HUES6 (cell line): Measurements from ENCODE around the gene RAB29.
"Not testable (repeated sequence)": the region's sequence is repeated elsewhere in the genome, so short reads cannot be mapped to it uniquely, and the experiment has no call there.

Source experiments
- H3K27ac ChIP-seq: 2 replicates; pipeline ENCODE4 v1.7.0; 2013; ENCODE audit warnings: low read depth, mild to moderate bottlenecking, low read length, inconsistent platforms
- H3K27me3 ChIP-seq: 2 replicates; pipeline ENCODE4 v1.6.1; 2013; ENCODE audit warnings: low read length; ENCODE audit not compliant: control insufficient read depth, insufficient read depth
- H3K36me3 ChIP-seq: 2 replicates; pipeline ENCODE4 v1.6.1; 2013; ENCODE audit warnings: low read length; ENCODE audit not compliant: control insufficient read depth, insufficient read depth
- H3K4me1 ChIP-seq: 2 replicates; pipeline ENCODE4 v1.6.1; 2013; ENCODE audit warnings: low read length; ENCODE audit not compliant: control insufficient read depth, insufficient read depth
- H3K4me3 ChIP-seq: 2 replicates; pipeline ENCODE4 v1.5.1; 2013; ENCODE audit warnings: low read depth, low read length
- H3K9ac ChIP-seq: one replicate; pipeline ENCODE4 v1.6.1; 2013; ENCODE audit warnings: mild to moderate bottlenecking, low read length
- H3K9me3 ChIP-seq: 2 replicates; pipeline ENCODE4 v1.6.1; 2013; ENCODE audit warnings: low read depth, low read length; ENCODE audit not compliant: control insufficient read depth, insufficient read depth

The RAB29 gene

GRCh38 chr1:205775015-205775716, at the start of gene RAB29:
Gene RAB29, minus strand, starts transcription at chr1:205775482. Its CDS starts 526 bp downstream, at chr1:205774956.
- Histone ChIP-seq H3K27ac (no peak within 1 kb of the TSS), H3K9me3 (peaks cover 7% of the 10 kb centered on the region; the same call in 1 of the 2 replicates), H3K4me1 (peaks cover 3% of the 10 kb centered on the region; the same call in 1 of the 2 replicates), H3K9ac (peak within 1 kb of the TSS; percentile 40), H3K27me3 (peaks cover 34% of the 10 kb centered on the region), H3K36me3 (no peaks in the 10 kb centered on the region), H3K4me3 (peak within 1 kb of the TSS; percentile 86)

- H3K27me3 ChIP-seq: peaks cover 3% of the 10 kb centered on the region; the same call in 1 of the 2 replicates
Observed at GRCh38 chr1:205824180-205824579, 48.9 kb upstream of the RAB29 start.

DNA sequence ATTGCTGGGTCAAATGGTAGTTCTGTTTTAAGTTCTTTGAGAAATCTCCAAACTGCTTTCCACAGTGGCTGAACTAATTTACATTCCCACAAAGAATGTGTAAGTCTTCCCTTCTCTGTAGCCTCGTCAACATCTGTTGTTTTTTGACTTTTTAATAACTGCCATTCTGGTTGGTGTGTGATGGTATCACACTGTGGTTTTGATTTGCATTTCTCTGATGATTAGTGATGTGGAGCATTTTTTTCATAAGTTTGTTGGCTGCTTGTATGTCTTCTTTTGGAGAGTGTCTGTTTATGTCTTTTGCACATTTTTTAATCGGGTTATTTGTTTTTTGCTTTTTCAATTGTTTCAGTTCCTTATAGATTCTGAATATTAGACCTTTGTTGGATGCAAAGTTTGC, 48.0 kb upstream of the RAB29 start:
- not testable (repeated sequence) for H3K4me3 ChIP-seq, H3K36me3 ChIP-seq

More at GRCh38 chr1:205824180-205824579, 48.9 kb upstream of the RAB29 start:
- Histone ChIP-seq H3K27ac (no peak overlapping the region), H3K4me3 (no peak overlapping the region), H3K9ac (no peak overlapping the region), H3K36me3 (no peaks in the 10 kb centered on the region), H3K4me1 (peaks cover 22% of the 10 kb centered on the region), H3K9me3 (no peaks in the 10 kb centered on the region)

DNA sequence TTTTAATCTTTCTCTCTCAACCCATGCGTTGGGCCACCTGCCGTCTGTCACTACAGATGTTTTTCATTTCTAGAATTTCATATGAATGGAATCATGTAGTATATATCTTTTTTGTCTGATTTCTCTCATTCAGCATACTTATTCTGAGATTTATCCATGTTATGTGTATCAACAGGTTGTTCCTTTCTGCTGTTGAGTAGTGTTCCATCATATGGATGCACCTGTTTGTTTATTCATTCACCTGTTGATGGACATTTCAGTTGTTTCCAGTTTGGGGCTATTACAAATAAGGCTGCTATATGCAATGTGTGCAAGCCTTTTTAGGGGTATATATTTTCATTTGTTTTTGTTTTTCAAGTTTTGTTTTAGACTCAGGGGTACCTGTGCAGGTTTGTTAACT, 47.1 kb upstream of the RAB29 start:
- Histone ChIP-seq H3K9me3 (no peaks in the 10 kb centered on the region), H3K27me3 (peaks cover 3% of the 10 kb centered on the region; the same call in 1 of the 2 replicates), H3K27ac (no peak overlapping the region), H3K36me3 (no peaks in the 10 kb centered on the region), H3K4me1 (peaks cover 25% of the 10 kb centered on the region), H3K4me3 (no peak overlapping the region), H3K9ac (no peak overlapping the region)

More for the DNA sequence above, 48.0 kb upstream of the RAB29 start:
- H3K27me3 ChIP-seq, H3K9ac ChIP-seq, H3K27ac ChIP-seq, H3K9me3 ChIP-seq: not testable (repeated sequence)
- peaks cover 23% of the 10 kb centered on the region for H3K4me1 ChIP-seq

- Histone ChIP-seq H3K4me3 (no peak overlapping the region), H3K27me3 (peaks cover 10% of the 10 kb centered on the region), H3K9me3 (no peaks in the 10 kb centered on the region), H3K27ac (no peak overlapping the region), H3K4me1 (peaks cover 17% of the 10 kb centered on the region), H3K36me3 (no peaks in the 10 kb centered on the region), H3K9ac (no peak overlapping the region)
Observed at GRCh38 chr1:205817988-205818387, 42.7 kb upstream of the RAB29 start.

DNA sequence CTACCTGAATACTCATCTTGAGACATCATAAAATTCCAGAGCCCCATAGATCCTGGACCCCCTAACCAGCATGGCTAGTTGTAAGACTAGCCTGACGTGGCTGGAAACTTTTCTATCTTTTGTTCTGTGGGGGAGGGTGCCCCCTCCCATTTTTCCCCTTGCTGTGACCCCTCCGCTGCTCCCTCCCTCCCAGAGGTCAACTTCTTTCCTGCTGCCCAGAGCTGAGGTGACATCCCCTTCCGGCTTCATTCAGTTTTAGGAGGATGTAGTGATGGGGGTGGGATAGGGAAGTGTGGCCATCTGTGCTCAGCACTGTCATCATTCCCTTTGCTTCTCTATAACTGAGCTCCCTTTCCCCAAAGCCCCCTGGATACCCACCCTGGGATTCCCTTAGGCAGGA, 42.1 kb upstream of the RAB29 start:
- no peaks in the 10 kb centered on the region for H3K36me3 ChIP-seq
- H3K9me3 ChIP-seq: no peaks in the 10 kb centered on the region
- peaks cover 10% of the 10 kb centered on the region for H3K27me3 ChIP-seq
- H3K4me3 ChIP-seq: no peak overlapping the region
- no peak overlapping the region for H3K9ac ChIP-seq
- H3K27ac ChIP-seq: no peak overlapping the region
- peaks cover 17% of the 10 kb centered on the region for H3K4me1 ChIP-seq

DNA sequence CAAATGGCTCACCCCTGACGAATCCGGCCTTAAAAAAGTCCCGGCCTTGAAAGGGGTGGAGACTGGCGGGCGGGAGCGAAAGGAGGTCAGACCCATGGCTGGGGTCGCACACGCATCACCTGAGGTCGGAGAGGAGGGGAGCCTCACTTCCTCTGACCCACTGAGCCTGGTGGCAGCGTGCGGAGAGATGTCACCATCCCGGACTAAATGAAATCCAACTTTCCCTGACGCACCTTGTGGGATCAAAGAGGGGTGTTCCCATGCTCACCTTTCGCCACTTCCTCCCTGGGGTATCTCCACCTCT, 38.4 kb upstream of the RAB29 start:
- Histone ChIP-seq H3K27me3 (peaks cover 10% of the 10 kb centered on the region), H3K9ac (peak overlapping the region; percentile 71), H3K4me1 (peaks cover 33% of the 10 kb centered on the region), H3K9me3 (no peaks in the 10 kb centered on the region), H3K36me3 (peaks cover 16% of the 10 kb centered on the region), H3K4me3 (peak overlapping the region; percentile 95), H3K27ac (no peak overlapping the region)

DNA sequence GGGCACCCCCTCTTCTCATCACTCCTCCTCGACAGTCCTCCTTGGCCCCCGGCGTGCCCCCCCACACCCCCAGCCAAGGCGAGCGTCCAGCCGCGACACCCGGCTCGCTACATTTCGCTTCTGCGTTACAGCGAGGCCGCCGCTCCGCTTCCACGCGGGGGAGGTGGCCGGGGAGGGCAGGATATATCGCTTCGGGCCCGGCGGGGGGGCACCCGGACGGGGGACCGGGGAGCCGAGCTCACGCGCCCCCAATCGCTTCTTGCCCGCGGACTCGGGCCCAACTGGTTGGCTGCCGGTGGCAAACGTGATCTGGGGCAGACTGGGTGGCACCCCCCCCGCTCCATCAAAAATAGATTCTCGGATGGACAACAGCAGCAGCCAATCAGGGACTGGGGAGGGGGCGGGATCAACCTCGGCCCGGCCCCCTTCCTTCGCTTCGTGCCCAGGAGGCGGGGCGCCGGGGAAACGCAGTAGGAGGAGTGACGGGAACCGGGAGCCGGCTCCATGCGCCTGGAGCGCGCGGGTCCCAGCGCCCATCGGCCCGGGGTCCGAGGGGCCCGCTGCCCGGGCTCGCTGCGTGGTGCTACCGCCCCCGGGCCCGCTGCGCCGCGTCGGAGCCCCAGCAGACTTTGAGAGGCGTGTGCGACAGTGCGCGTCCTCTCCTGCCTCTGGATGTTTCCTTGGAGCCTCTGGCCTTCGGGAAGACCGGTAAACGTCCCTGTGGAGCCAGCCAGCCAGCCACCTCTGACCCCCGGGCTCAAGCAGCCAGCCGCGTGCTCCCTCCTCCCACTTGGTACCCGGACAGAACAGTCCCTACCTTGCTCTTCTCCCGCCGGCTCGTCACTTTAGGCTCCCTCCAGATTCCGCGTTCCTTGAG, 37.8 kb upstream of the RAB29 start, which contains the start of gene SLC41A1:
TSS of gene SLC41A1 (minus strand) at position 321 of the 877 bp plus-strand sequence. CDS start 2,757 bp downstream, outside the sequence.
- H3K9ac ChIP-seq: peak within 1 kb of the TSS; percentile 71
- peaks cover 20% of the 10 kb centered on the region for H3K36me3 ChIP-seq
- peaks cover 10% of the 10 kb centered on the region for H3K27me3 ChIP-seq
- H3K4me1 ChIP-seq: peaks cover 30% of the 10 kb centered on the region
- peak within 1 kb of the TSS; percentile 95 for H3K4me3 ChIP-seq
- peak within 1 kb of the TSS; percentile 65; the same call in 1 of the 2 replicates for H3K27ac ChIP-seq
- H3K9me3 ChIP-seq: no peaks in the 10 kb centered on the region

DNA sequence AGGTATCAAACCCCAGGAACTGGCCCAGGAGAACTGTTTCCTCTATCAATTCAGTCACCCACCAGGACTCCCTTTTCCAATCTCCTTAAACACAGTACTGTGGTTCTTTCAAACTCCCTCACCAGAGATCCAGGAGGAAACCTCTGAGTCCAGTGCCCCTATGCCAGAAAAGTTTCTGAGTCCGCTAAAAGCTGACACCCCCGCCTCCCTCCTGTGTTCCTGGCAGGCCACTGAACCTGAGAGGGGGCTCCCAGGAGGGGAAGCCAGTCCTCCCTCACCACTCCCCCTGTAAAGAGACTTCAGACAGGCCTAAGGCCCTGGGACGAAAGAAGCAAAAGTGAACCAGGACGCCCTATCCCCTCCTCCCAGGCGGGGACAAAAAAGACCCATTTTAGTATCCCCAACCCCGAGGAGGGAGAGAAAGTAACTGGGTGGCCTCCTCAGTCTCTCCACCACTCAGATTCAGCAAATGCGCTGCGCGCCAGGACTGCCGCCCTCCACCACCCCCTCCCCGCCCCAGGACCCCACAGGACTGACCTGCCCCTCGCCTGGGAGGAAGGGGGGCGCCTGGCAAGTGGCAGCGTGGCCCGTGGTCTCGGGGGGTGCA, 37.1 kb upstream of the RAB29 start:
- Histone ChIP-seq H3K9ac (peak overlapping the region; percentile 49), H3K27ac (peak overlapping the region; percentile 65; the same call in 1 of the 2 replicates), H3K9me3 (no peaks in the 10 kb centered on the region), H3K27me3 (peaks cover 10% of the 10 kb centered on the region), H3K4me3 (peak overlapping the region; percentile 95), H3K4me1 (peaks cover 23% of the 10 kb centered on the region; the same call in 1 of the 2 replicates), H3K36me3 (peaks cover 20% of the 10 kb centered on the region)

- Histone ChIP-seq H3K4me3 (peak overlapping the region; percentile 95), H3K4me1 (peaks cover 21% of the 10 kb centered on the region; the same call in 1 of the 2 replicates), H3K36me3 (peaks cover 20% of the 10 kb centered on the region), H3K9me3 (no peaks in the 10 kb centered on the region), H3K9ac (no peak overlapping the region), H3K27ac (no peak overlapping the region), H3K27me3 (peaks cover 10% of the 10 kb centered on the region)
Observed at GRCh38 chr1:205811660-205812059, 36.4 kb upstream of the RAB29 start.
